Activated CD8-positive, alpha-beta memory T cell treated with anti-CD3 and anti-CD28 coated beads, Interleukin-2, amount 50 U/mL, for 24 hours (primary cell): Measurements from ENCODE around the gene DSCAML1.
"Not testable (repeated sequence)": the region's sequence is repeated elsewhere in the genome, so short reads cannot be mapped to it uniquely, and the experiment has no call there.

Experiments used
- DNase-seq: peaks from one replicate; pipeline ENCODE4 v3.0.0-alpha.2; 2020; ENCODE audit errors: extremely low read depth

DSCAML1 gene

GRCh38 chr11:117819096-117820040 is 22.4 kb upstream of the DSCAML1 start:
- no peak for DNase-seq

DNA sequence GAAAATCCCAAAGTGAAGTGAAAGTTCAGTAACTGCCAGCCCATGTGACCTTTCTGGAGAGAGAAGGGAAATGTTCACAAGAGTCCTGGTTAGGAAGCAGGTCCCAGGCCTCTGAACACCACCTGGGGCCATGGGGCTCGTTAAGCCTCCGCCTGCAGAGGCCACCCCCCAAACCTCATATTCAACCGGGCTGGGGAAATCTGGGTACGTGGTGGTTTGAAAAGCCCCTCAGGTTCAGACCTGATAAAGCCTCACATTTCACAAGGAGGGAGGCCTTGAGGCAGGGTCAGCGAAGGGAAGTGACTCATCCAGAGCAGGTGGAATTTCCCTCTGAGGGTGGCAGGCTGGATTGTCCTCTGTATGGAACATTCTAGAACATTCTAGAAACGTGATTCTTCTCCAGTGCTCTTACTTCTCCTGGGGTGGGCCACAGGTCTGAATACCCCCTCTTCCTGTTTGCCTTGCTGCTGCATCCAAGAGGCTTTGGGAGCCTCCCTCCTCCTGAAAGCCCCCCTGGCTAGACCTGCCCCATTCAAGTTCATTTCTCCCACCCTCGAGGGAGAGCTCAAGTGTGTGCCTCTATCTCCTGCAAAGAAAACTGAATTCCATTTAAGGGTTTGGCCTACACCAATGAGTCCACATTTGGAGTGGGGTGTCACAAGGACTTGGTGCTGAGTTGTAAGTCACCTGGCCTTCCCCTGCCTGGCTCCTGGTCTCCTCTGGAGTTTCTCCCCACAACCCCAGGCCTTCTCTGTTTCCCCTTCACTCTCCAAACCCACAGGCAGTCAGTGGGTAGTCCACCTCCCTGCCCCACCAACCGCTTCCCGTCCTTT is 21.2 kb upstream of the DSCAML1 start:
- DNase-seq: no peak

DNA sequence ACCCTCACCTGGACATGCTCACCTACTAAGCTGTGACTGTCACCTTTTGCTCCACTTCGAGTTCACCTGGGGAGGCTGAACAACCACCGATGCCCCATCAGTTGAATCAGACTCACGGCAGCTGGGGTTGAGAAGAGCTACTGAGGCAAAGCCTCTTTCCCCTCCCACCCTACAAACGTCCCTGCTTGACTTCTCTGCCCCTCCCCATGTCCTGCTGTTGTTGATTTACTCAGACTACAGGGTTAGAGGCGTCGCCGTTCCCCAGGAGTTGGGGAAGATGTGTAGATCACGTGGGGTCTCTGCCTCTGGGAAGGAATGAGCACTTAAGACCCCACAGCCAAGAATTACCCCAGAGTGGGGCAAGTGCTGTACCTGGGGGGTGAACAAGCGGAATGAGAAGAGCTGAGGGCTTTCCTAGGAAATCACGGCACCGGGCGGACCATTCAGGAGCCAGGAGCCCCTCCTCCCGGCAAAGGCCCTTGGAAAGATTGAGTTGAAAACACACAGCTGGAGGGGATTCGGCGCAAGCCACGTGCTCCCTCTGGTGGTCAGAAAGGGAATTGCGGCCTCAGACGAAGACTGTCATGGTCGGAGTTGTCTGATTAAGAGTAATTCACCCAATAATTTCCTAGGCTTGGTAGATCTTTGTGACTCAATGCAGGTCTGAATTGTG is 20.5 kb upstream of the DSCAML1 start:
- DNase-seq: peak; percentile 73

- no peak for DNase-seq
These were observed 19.9 kb upstream of the DSCAML1 start for GRCh38 chr11:117816846-117817367.

GRCh38 chr11:117816151-117816741 is 19.2 kb upstream of the DSCAML1 start:
- no peak for DNase-seq

DNA sequence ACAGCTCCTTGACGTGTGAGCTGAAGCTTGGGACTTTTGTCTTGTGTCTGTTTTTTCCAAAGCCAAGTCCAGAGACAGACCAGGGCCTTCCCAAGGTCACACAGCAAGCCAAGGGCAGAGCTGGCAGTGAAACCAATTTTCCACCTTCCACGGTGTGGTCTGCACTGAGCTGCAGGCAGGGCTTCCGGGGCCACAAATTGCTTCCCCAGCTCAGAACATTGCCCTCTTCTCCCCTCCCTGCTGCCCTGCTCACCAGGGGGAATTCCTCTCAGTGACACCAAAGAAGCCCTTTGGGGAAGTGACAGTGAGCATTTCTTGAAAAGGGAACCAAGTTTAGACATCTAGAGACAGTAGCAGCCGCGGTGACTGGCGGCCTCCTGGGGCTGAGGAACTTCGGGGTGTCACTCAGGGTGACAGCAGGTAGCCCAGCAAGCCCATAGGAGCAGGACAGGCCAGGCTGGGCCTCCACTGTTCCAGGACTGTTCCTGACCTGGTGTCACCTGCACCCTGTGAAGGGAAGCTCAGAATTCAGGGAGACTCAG is 18.3 kb upstream of the DSCAML1 start:
- DNase-seq: no peak

DNA sequence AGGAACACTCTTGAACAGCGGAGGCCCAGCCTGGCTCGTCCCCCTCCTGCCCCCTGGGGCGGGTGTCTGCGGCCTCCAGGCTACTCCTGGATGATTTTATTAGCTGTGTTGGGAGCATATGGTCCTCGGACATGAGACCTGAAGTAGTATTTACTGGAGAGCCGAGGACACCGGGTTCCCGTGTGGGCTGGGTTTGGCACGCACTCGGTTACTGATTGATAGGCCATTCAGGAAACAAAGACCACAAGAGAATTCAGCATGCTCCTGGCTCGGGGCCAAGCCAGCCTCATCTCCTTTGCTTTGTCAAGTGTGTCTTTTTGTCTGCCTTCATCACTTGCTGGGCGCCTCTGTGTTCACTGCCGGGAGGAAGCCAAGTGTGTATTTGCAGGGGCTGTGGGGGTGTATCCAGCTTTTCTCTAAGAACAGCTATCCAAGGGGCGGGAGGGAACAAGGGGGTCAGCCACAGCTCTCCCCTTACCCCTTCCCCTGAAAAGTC is 17.8 kb upstream of the DSCAML1 start:
- peak; percentile 44 for DNase-seq

DNA sequence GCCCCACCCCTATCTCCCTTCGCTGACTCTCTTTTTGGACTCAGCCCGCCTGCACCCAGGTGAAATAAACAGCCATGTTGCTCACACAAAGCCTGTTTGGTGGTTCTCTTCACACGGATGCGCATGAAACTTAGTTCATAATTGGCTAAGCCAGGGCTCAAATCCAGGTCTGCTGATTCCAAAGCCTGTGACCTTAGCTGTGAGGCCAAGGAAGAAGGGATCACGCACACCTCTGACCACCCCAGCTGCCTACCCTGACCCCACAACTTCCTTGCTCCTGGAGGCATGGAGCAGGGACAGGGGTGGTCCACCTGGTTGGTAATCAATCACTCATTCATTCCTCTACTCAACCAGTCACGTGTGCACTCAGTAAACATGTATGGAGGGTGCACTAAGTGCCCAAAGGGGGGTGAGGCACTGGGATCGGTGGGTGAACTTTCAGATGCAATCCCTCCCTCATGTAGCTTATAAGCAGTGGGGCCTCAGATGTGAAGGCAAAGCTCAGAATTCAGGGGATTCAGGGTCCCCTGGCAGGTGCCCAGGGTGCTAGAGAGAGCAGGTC is 17.3 kb upstream of the DSCAML1 start:
- no peak for DNase-seq

DNA sequence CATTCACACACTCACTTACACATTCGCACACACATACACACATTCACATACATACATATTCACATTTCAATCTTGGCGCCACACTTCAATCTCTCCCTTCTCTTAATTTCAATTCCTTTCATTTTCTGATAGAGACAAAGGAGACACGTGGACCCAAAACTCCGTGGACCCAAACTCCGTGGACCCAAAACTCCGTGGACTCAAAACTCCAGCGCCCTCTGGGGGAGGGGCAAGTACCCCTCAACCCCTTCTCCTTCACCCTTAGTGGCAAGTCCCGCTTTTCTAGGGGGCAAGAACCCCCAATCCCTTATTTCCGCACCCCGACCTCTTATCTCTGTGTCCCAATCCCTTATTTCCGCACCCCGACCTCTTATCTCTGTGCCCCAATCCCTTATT is 13.0 kb upstream of the DSCAML1 start:
- DNase-seq: not testable (repeated sequence)

- no peak for DNase-seq
These were observed 12.4 kb upstream of the DSCAML1 start for GRCh38 chr11:117809236-117810055.

DNA sequence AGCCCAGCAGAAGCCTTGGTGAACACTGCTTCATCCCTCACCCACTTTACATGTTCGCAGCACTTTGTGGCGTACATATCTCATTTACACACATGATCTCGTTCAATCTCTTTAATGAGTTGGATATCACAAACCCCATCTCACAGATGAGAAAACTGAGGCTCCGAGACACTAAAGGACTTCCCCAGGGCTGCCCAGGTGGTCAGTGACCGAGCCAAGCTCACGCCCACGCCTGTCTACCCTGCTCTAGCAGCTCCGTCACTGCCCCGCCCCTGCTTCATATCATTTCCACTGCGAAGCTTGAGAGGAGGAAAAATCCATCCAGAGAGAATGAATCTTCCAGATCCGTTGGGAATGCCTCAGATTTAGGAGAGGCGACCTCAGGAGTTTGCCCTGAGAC is 11.8 kb upstream of the DSCAML1 start:
- no peak for DNase-seq

DNA sequence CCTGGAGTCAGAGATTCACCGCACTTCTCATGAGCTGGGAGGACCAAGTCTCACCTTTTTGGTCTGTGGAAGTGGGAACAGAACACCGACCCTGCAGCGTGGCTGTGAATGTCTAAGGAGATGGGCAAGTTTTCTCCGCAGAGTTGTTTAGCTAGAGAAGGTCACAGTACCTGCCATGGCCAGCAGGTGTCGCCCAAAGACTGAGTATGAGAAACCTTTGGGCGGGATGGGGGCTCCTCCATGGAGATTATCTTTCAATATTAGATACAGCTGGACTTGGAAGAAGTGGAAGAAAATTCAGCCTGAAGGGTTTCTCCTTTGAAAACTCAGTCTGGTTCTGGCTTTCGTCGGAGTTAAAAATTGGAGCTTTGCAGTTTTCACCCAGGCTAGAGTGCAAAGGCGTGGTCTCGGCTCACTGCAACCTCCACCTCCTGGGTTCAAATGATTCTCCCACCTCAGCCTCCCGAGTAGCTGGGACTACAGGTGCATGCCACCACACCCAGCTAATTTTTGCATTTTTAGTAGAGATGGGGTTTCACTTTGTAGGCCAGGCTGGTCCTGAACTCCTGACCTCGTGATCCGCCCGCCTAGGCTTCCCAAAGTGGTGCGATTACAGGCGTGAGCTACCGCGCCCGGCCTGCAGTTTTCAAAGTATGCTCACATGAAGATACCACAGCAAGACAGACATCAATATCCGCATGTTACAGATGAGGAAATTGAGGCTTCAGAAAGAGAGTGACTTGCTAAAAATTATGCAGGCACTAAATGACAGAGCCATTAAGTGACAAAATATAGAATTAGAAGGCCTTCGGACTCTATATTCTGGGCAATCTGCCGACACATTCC is 10.7 kb upstream of the DSCAML1 start:
- peak; percentile 49 for DNase-seq

- DNase-seq: no peak
These were observed 9.8 kb upstream of the DSCAML1 start for GRCh38 chr11:117806846-117807245.

DNA sequence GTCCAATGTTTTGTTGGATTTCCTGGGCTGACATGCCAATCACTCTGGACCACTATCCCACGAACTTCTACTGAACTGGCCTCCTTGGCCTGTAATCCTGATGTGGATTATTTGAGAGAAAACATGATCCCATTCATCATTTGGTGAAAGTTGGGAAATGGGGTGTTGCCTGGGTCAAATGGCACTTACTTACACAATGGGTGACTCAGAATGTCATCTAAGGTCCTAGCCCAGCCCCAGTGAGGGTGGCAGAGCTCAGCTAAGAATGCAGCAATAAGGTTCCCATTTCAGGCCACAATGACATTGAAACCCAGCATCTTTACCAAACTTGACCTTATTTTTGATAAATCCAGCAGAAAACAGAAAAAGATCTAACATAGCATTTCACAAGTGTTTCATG is 8.0 kb upstream of the DSCAML1 start:
- no peak for DNase-seq

DNA sequence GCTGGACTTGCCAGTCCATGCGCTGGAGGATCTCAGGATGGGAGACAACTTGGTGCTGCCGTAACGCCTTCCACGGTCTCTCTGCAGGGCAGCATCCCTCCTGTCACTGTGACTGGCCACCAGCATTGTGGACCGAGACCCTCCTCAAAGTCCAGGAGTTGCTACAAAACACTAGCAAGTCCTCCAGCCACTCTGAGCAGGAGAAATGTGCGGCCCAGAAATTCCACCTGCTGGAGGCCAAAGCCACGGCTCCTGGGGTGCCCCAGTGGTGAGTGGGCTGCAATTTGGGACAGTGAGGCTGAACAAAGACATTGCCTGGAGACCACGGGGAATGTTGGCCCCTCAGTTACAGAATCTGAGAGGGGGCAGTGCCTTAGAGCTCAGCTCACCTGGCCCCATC is 6.9 kb upstream of the DSCAML1 start:
- no peak for DNase-seq

DNA sequence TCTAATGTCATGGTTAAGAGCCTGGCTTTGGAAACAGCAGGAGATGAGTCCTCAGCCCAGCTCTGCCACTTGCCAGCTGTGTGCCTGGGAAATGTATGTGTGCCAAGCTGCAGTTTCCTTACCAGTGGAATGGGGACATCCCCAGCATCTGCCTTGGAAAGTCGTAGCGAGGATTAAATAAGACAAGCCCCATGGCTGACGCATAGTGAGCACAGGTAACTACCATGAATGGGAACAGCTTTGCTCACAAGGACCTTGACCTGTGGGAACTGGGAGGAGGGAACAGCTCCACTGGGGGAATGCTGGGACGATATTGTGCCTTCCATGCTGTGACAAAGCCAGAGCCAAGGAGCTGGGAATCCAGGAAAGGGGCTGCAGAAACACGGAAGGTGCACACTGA is 2.6 kb upstream of the DSCAML1 start:
- DNase-seq: no peak

DNA sequence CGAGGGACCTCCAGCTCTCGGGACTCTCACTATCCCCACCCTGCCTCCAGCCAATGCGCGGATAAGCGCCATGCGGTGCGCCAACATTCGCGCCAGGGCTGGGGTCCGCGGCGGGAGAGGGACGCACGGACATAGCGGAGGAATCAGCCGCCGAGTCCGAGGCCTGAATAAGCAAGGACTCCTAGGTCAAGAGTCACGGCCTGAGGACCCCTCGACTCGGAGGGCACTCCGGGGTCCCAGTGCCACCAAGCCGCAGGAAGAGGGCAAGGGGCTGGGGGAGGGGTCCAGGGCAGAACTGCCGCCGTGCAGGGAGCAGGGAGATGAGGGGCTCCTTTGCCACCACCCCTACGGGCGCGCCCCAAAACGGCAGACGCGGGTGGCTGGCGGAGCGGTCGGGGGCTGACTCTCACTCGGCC is 552 bp downstream of the DSCAML1 start:
- DNase-seq: no peak

- no peak for DNase-seq
These were observed 1.2 kb downstream of the DSCAML1 start for GRCh38 chr11:117795638-117796455.
